GM21786 (cell line): Measurements from ENCODE around the gene TYW1.
"Not testable (repeated sequence)": the region's sequence is repeated elsewhere in the genome, so short reads cannot be mapped to it uniquely, and the experiment has no call there.

Source experiments
- ATAC-seq: cut with Tn5 transposase; IDR thresholded peaks from one replicate; pipeline ENCODE4 v1.9.1; 2021; ENCODE audit not compliant: unreplicated experiment

TYW1 gene, protein sequence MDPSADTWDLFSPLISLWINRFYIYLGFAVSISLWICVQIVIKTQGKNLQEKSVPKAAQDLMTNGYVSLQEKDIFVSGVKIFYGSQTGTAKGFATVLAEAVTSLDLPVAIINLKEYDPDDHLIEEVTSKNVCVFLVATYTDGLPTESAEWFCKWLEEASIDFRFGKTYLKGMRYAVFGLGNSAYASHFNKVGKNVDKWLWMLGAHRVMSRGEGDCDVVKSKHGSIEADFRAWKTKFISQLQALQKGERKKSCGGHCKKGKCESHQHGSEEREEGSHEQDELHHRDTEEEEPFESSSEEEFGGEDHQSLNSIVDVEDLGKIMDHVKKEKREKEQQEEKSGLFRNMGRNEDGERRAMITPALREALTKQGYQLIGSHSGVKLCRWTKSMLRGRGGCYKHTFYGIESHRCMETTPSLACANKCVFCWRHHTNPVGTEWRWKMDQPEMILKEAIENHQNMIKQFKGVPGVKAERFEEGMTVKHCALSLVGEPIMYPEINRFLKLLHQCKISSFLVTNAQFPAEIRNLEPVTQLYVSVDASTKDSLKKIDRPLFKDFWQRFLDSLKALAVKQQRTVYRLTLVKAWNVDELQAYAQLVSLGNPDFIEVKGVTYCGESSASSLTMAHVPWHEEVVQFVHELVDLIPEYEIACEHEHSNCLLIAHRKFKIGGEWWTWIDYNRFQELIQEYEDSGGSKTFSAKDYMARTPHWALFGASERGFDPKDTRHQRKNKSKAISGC

DNA sequence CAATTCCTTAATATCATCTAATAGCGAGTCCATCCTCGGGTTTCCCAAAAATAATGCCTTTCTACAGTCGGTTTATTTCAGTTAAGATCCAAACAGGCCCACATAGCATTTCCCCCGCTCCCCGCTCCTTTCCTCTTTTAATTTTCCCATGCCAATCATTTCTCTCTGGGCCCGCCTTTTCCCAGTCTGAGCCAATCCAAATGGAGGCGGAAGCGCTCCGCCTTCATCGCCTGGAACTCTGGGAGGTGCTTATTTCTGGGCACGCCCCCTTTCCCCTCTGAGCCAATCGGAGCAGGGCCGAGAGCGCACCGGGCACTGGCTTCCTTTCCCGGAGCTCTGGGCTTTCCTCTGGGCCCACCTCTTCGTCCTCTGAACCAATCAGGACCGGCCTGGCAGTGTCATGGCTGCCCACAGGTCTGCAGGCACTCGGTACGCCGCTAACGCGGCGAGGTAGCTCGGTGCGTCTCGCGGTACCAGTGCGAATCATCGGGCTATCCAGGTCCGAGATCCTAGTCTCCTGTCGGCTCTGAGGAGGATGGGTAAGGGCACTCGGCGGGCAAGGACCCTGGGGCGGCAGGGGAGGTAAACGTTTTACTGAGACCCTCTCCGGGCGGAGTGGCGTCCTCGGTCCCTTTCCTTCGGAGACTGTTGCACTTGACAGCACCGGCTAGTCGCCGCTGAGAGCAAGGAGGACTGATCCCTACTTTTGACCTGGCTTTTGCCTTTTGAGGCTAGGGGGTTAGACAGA, at the start of gene TYW1:
Gene TYW1, plus strand, starts transcription at position 390 of the 748 bp plus-strand sequence. Its CDS starts 146 bp downstream, at position 536.
- ATAC-seq: peak; percentile 89

DNA sequence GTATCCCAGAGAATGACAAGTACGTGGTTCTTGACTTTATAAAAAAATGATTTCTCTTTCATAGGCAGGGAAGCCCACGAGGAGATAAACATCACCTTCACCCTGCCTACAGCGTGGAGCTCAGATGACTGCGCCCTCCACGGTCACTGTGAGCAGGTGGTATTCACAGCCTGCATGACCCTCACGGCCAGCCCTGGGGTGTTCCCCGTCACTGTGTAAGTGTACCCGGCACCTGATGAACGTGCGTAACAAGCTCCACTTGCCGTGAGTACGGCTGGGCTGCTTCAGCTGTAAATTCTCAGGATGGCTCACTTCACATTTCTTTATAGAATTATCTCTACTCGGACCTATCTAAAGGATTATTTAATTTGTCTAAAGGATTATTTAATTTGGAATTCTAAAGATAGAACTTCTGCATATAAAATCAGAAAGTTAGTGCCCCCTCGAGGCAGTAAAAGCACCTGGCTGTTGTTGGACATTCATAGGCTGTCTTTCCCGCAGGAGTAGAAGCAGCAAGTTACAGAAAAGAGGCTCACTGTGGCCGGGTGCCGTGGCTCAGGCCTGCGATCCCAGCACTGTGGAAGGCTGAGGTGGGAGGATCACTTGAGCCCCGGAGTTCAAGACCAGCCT, 48.0 kb upstream of the TYW1 start:
- no peak for ATAC-seq

DNA sequence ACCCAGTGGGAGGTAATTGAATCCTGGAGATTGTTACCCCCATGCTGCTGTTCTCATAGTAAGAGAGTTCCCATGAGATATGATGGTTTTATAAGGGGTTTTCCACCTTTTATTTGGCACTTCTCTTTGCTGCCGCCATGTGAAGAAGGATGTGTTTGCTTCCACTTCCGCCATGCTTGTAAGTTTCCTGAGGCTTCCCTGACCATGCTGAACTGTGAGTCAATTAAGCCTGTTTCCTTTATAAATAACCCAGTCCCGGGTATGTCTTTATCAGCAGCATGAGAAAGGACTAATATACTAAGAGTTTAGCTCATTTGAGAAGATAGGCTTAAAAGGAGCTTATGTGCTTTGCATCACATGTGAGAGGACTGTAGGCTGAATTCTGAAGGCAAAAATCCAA, 46.3 kb upstream of the TYW1 start:
- ATAC-seq: no peak

DNA sequence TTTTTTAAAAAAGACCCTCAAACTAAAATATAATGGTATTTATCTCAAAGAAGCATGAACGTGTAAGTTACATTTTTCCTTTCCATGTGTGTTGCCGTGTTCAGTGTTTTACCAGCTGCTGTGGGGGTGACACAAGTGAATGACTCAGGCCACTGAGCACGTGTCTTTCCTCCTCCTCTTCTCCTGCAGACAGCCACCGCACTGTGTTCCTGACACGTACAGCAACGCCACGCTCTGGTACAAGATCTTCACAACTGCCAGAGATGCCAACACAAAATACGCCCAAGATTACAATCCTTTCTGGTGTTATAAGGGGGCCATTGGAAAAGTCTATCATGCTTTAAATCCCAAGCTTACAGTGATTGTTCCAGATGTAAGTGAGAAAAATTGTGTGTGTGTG, 45.9 kb upstream of the TYW1 start:
- no peak for ATAC-seq

DNA sequence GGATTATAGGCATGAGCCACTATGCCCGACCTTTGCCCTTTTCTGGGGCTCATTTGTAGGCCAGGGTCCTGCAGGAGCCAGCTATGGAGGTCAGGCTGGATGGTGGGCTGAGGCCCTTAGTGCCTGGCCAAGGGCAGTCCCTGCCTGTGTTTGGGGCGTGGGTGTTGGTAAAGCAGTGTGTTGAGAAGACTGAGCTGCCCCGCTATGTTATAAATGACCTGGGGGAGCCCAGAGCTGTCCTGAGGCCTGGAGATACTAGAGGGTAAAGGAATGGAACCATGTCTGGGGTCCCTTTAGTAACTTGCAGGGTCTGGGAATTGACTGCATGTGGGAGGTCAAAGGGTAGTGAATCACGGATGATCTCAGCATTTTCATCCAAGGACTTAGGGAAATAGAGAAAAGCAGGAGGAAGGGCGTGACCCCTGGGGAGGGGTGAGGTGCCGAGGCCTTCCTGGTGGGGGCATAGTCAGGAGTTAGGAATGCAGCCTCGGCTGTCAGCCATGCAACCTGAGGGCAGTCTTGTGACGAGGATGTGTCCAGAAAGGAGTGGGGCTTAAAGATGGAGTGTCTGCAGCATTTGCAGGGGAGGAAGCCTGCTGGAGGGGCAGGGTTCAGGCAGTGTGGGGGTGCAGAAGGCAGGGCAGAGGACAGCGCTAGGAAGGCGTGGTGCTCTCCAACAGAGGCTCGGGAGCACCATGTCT, 44.1 kb upstream of the TYW1 start:
- ATAC-seq: no peak

DNA sequence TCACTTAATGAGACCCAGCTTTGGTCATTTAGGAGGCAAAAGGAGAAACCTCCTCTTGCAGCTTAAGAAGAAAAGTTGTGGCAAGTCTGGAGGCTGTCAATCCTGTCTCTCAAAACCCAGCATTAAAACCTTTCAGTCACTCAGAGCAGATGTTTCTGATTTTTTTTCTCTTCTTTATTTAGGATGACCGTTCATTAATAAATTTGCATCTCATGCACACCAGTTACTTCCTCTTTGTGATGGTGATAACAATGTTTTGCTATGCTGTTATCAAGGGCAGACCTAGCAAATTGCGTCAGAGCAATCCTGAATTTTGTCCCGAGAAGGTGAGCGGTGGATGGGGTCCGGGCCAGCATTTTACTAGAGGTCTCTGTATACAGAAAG, 43.6 kb upstream of the TYW1 start:
- no peak for ATAC-seq

DNA sequence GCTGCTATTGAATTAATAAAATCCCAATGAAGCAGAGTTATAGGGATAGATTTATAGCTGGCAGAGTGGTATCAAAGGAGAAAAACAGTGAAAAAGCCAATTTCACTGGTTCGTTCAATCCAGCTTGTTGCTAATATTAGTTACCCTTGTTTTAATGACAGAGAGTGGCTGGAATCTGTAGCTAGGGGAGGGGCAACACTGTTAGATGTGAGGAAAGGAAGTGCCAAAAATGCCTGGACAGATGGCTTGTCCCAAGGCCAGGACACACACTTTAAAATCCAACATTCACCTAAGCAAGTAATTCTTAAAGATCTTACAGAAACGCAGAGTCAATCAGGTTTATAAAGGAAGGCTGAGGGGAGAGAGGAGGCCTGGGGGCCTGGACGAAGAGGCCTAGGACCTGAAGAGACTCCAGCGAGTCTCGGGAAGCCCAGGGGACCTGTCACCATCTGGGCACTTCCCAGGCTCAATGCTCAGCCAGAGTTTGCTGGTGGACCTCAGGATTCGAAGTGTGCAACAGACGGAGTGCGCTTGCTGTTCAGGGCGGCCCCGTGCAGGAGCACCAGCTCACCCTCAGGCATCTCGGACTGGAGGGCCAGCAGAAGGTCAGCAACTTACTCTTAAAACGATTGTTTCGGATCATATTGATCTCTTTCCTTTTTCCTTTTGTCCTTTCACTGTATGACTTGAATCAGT, 38.9 kb upstream of the TYW1 start:
- no peak for ATAC-seq

DNA sequence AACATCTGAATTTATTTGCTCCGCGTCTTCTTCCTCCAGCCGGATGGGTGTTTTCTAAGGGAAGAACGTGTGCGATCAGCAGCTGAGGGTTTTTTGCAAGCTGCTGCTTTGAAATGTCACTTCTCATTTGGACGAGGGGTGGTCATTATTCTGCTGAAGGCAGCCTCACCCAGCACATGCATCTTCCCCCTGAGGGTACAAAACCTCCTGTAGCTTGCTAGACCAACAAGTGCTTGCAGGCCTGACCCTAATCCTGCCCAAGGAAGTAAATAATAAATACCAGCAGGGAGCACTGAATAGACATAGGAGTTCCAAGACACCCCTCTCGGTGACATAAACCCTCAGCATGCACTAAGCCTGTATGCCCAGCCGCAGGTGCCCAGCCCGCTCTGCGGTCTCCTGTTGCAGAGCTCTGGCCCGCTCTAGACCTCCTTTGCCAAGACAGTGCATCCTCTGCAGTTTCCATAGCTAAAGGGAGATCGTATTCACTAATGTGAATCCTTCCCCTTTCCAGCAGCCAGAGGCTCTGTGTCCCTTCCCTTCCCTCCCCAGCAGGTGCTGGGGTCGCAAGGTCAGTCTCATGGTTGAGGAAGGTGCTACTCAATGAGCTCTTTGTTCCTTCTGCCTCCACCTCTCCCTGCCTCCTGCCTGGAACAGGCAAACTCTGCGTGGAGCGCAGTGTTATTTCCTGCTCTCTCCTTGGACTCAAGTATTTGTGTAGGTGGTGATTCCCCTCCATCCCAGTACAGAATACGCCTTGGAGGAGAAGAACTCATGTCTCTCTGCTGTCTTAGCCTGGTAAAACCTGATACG, 37.9 kb upstream of the TYW1 start:
- no peak for ATAC-seq

DNA sequence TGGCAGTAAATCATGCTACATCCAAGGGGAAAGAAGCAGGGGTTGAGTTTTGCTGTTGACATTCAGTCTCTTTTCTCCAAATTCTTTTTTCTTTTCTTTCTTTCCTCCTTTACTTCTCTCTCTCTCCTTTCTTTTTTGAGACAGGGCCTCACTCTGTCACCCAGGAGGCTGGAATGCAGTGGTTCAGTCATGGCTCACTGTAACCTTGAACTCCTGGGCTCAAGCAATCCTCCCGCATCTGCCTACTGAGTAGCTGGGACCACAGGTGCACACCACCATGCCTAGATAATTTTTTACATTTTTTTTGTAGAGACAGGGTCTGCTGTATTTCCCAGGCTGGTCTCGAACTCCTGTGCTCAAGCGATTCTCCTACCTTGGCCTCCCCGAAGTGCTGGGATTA, 36.4 kb upstream of the TYW1 start:
- ATAC-seq: no peak

DNA sequence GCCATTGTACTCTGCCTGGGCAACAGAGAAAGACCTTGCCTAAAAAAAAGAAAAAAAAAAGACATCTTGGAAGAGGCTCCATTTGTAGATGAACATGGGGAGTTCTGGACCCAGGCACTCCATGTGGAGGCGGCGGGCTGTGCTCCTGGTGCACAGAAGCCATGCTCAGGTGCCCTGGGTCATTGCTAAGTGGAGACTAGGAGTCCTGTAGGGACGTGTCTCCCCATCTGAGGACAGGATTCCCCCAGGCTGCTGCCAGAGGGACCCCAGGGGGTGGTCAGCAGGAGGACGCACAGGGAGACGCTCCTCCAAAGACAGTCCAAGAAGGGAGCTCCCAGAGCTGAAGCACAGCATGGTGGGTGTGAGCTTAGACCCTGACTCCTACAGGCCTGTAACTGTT, 35.5 kb upstream of the TYW1 start:
- ATAC-seq: no peak

DNA sequence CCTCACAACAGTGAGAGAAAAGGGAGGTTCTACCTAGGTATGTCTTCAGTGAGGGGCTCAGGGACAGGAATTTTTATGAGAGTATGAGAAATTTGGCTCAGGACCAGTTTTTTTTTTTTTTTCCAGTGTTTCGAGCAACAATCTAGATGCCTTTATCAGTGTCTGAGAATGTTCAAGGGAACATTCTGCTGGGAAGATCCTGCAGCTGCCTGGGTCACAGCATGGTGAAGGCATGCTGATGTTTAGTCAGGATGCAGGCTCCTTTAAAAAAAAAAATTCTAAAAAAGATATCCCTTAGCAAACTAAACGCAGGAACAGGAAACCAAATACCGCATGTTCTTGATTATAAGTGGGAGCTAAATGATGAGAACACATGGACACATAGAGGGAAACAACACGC, 32.2 kb upstream of the TYW1 start:
- ATAC-seq: no peak

DNA sequence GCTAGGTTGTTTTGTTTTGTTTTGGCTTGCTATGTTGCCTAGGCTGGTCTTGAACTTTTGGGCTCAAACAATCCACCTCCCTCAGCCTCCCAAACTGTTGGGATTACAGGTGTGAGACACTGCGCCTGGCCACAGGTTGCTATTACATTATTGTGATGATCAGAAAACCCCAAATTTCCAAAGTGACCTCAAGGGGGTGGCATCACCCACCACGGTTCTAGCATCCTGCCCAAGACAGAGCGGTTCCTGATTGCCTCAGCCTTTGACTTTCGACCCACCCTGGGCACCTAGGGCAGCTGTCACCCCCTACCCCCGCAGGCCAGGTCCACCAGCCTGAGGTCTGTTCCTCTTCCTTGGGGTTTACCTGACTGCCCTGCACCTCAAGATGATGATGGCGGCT, 29.6 kb upstream of the TYW1 start:
- no peak for ATAC-seq

DNA sequence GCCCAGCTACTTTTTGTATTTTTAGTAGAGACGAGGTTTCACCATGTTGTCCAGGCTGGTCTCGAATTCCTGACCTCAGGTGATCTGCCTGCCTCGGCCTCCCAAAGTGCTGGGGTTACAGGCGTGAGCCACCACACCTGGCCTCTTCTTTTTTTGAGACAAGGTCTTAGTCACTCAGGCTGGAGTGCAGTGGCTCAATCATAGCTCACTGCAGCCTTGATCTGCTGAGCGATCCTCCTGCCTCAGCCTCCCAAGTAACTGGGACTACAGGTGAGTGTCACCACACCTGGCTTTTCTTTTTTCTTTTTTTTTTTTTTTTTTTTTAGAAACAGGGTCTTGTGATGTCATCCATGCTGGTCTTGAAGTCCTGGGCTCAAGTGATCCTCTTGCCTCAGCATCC, 27.6 kb upstream of the TYW1 start:
- not testable (repeated sequence) for ATAC-seq

DNA sequence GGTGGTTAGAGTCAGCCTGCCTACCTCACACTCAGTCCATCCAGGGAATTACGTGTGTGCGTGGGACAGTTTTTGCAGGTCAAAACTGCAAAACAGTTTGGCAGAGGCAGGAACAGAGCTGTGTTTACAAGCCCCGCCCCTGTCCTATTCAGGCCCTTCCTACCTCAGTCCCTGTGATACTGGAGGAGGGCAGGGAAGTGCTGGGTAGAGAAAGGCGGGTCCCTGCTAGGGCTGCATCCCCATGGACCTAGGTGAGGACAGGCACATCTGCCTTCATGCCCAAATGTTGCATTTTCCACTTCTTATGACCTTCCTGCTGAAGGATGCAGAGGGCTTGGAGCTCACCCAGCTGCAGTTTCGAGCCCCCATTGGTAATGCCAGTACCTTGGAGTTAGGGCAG, 26.3 kb upstream of the TYW1 start:
- ATAC-seq: no peak

DNA sequence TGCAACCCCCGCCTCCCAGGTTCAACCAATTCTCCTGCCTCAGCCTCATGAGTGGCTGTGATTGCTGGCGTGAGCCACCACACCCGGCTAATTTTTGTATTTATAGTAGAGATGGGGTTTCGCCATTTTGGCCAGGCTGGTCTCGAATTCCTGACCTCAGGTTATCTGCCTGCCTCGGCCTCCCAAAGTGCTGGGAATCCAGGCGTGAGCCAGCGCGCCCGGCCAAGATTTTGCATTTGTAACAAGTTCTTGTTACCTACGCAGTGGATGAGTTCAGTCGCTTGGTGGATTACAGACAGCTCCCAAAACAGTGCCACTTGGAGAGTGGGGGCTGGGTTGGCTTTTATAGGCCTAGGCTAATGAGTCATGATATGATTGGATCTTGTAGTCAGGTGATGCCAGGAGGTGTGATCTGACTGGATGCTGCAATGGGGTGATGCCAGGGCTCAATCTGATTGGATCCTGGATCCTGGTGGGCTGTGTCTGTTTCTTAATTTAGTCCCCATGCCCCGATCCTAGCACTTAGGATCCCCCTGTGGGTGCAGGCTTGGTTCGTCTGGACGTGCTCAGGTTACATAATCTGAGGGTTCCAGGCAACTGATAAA, 21.5 kb upstream of the TYW1 start:
- no peak for ATAC-seq

DNA sequence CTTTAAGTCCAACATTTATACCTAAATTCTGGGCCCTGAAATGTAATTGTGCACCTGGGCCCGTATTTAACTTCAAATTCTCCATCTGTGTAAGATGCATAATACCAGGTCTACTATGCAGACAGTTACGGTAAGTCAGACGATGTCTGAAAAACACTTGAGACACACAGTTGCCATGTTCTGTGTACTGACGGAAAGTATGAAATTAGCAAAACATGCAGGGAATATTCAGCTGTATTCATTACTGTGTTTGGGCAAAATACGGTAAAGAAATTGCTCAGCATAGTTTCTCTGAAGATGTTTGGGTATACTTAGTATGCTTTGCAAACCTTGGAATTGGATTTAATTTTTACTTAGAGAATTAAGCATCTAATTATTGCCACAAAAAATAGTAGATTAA, 18.3 kb upstream of the TYW1 start:
- ATAC-seq: not testable (repeated sequence)

DNA sequence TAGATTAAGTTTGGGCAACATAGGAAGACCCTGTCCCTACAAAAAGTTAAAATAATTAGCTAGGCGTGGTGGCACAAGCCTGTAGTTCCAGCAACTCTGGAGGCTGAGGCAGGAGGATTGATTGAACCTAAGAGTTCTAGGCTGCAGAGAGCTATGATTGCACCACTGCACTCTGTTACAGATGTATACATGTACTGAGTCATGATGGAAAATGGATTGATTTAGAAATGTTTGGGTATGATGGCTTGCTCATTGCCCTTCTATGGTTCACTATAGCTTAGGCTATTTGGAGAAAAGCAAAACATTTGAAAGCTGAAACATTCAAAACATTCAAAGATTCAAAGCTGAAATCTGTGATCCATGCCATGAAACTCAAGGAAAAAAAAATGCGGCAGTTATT, 17.6 kb upstream of the TYW1 start:
- not testable (repeated sequence) for ATAC-seq

DNA sequence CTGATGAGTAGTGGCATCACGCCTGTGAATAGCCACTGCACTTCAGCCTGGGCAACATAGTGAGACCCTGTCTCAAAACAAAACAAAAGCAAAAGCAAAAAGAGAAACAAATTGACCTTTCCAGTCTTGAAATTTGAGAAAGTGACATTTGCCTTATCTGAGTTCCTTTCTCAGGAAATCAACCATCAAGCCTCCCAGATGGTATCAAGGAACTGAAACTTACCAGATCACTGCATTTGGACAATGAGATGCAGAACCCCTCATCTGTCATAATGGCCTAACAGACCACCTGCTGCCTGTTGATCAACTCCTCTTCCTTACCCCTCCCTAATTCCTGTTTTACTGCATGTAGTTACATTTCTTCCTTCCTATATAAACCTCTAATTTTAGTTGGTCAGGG, 16.3 kb upstream of the TYW1 start:
- ATAC-seq: not testable (repeated sequence)

DNA sequence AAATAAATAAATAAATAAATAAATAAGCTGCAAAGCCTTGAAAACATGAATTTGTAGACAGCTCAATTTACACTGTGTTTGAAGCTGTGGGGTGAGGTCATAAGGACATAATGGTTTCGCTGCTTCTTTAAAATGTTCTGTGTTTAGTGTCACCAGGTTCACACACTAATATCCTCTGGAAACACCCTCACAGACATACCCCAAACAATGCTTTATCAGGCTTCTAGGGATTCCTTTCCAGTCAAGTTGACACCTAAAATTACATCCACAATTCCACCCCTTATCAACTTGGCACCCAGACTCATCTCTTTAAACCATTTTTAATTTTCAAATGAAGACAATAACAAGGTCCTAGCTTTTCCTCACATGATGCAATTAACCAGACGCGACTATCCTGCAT, 7.1 kb upstream of the TYW1 start:
- not testable (repeated sequence) for ATAC-seq
